IMR-90 (cell line): Measurements from ENCODE around the gene LIX1. TPM values are rescaled to one million over a fixed set of nuclear protein-coding genes. Genes with fewer than 3 reads are reported as not detected.

ENCODE experiments used
- ATAC-seq: fragments of 200-7000 bp; cut with Tn5 transposase; 2 replicates; pipeline ENCODE4 v1.9.1; 2020; ENCODE audit warnings: low read depth, mild to moderate bottlenecking, moderate library complexity
- BruUV-seq: library from RNA; stranded (reverse); fragments of 400-500 nt; replicated peaks from 2 replicates; lab custom pipeline; 2021; lab: Mats Ljungman, UMichigan
- CTCF ChIA-PET: fragments of 300-600 bp; formaldehyde crosslinking; extraction: SDS; loops from one replicate; lab custom pipeline; 2021; ENCODE audit warnings: antibody characterized with exemption; lab: Yijun Ruan, JAX
- POLR2A ChIA-PET: fragments of 300-600 bp; sonication (Branson Sonifier 250); formaldehyde crosslinking; loops from one replicate; lab custom pipeline; 2022; ENCODE audit warnings: antibody characterized with exemption; ENCODE audit not compliant: unreplicated experiment; lab: Charles Lee
- DNase-seq: peaks from one replicate; pipeline ENCODE4 v3.0.0; 2013
- H2AFZ ChIP-seq: replicated peaks from 2 replicates; pipeline ENCODE3; 2013; ENCODE audit warnings: low read length, mild to moderate bottlenecking; ENCODE audit not compliant: poor library complexity
- H2AK5ac ChIP-seq: 2 replicates; pipeline ENCODE4 v1.6.1; 2013; ENCODE audit warnings: low read depth, low read length, inconsistent platforms
- H2AK9ac ChIP-seq: replicated peaks from 2 replicates; pipeline ENCODE3; 2013; ENCODE audit warnings: mild to moderate bottlenecking, low read depth, low read length, moderate library complexity; ENCODE audit not compliant: poor library complexity
- H2BK120ac ChIP-seq: 2 replicates; pipeline ENCODE4 v1.6.1; 2013; ENCODE audit warnings: low read depth, low read length, inconsistent platforms
- H2BK15ac ChIP-seq: 3 replicates; pipeline ENCODE4 v1.6.1; 2013; ENCODE audit warnings: low read depth, low read length, inconsistent platforms
- H2BK20ac ChIP-seq: 2 replicates; pipeline ENCODE4 v1.6.1; 2013; ENCODE audit warnings: low read depth, mild to moderate bottlenecking, inconsistent platforms, low read length, moderate library complexity
- H2BK5ac ChIP-seq: 2 replicates; pipeline ENCODE4 v1.6.1; 2013; ENCODE audit warnings: mild to moderate bottlenecking, low read depth, low read length, inconsistent platforms; ENCODE audit not compliant: poor library complexity, severe bottlenecking
- H3K14ac ChIP-seq: replicated peaks from 2 replicates; pipeline ENCODE4 v1.6.1; 2013; ENCODE audit warnings: low read depth, low read length, inconsistent platforms
- H3K18ac ChIP-seq: 2 replicates; pipeline ENCODE4 v1.6.1; 2013; ENCODE audit warnings: low read depth, low read length, control low read depth
- H3K23ac ChIP-seq: 2 replicates; pipeline ENCODE4 v1.6.1; 2013; ENCODE audit warnings: low read depth, low read length, inconsistent platforms
- H3K27ac ChIP-seq: 2 replicates; pipeline ENCODE4 v1.5.1; 2013; ENCODE audit warnings: mild to moderate bottlenecking, control low read depth, low read length; ENCODE audit not compliant: insufficient read depth
- H3K27me3 ChIP-seq: 2 replicates; pipeline ENCODE4 v1.6.1; 2013; ENCODE audit warnings: low read length; ENCODE audit not compliant: control insufficient read depth, insufficient read depth
- H3K36me3 ChIP-seq: 2 replicates; pipeline ENCODE4 v1.6.1; 2013; ENCODE audit warnings: low read length, mixed read lengths; ENCODE audit not compliant: control insufficient read depth, insufficient read depth
- H3K4ac ChIP-seq: 2 replicates; pipeline ENCODE4 v1.6.1; 2013; ENCODE audit warnings: low read depth, low read length, inconsistent platforms
- H3K4me1 ChIP-seq: 2 replicates; pipeline ENCODE4 v1.6.1; 2013; ENCODE audit warnings: low read length, mixed read lengths; ENCODE audit not compliant: control insufficient read depth, insufficient read depth
- H3K4me2 ChIP-seq: 2 replicates; pipeline ENCODE4 v1.6.1; 2013; ENCODE audit warnings: low read depth, mild to moderate bottlenecking, control low read depth, low read length, moderate library complexity
- H3K4me3 ChIP-seq: 2 replicates; pipeline ENCODE4 v1.5.1; 2013; ENCODE audit warnings: low read depth, mild to moderate bottlenecking, control low read depth, low read length, moderate library complexity; ENCODE audit not compliant: insufficient read depth
- H3K56ac ChIP-seq: 2 replicates; pipeline ENCODE4 v1.6.1; 2013; ENCODE audit warnings: low read length, inconsistent platforms; ENCODE audit not compliant: insufficient read depth; ENCODE audit errors: extremely low read depth
- H3K79me1 ChIP-seq, 2 experiments: 2 replicates each; pipeline ENCODE4 v1.6.1; 2013; ENCODE audit warnings: low read length in 2 of 2, inconsistent platforms in 1 of 2, low read depth in 1 of 2
- H3K9ac ChIP-seq: 2 replicates; pipeline ENCODE4 v1.6.1; 2013; ENCODE audit warnings: low read depth, low read length, control low read depth
- H3K9me1 ChIP-seq: 2 replicates; pipeline ENCODE4 v1.6.1; 2013; ENCODE audit warnings: low read length, inconsistent platforms; ENCODE audit not compliant: insufficient read depth
- H3K9me3 ChIP-seq: 2 replicates; pipeline ENCODE4 v1.6.1; 2013; ENCODE audit warnings: low read length; ENCODE audit not compliant: control insufficient read depth, insufficient read depth
- H4K20me1 ChIP-seq: 2 replicates; pipeline ENCODE4 v1.6.1; 2013; ENCODE audit warnings: low read length, inconsistent platforms; ENCODE audit not compliant: insufficient read depth
- H4K5ac ChIP-seq: 2 replicates; pipeline ENCODE4 v1.6.1; 2013; ENCODE audit warnings: mild to moderate bottlenecking, low read depth, low read length, control low read depth
- H4K8ac ChIP-seq, 2 experiments: 2 replicates each; pipeline ENCODE4 v1.6.1; 2013; ENCODE audit warnings: low read depth in 2 of 2, low read length in 2 of 2, control low read depth in 1 of 2, inconsistent platforms in 1 of 2
- H4K91ac ChIP-seq: 2 replicates; pipeline ENCODE4 v1.6.1; 2013; ENCODE audit warnings: low read depth, low read length, inconsistent platforms; ENCODE audit not compliant: insufficient read depth
- MAFK ChIP-seq: IDR thresholded peaks from 2 replicates; pipeline ENCODE4 v1.6.1; 2012; ENCODE audit warnings: low read depth, low read length, improper control_type of control experiment
- RAD21 ChIP-seq: IDR thresholded peaks from 2 replicates; pipeline ENCODE4 v1.6.1; 2012; ENCODE audit warnings: low read length, improper control_type of control experiment
- SMC3 ChIP-seq: fragments of 150-350 bp; IDR thresholded peaks from 2 replicates; pipeline ENCODE4 v1.6.1; 2016; ENCODE audit warnings: low read depth, mild to moderate bottlenecking, antibody characterized with exemption, low read length, moderate library complexity
- WGBS, 2 experiments: methylation state at CpG; one replicate each; pipeline versions ENCODE4 v1.1.5 to v1.1.7; 2013; ENCODE audit warnings: missing lambda C conversion rate in 2 of 2; ENCODE audit not compliant: insufficient read length in 1 of 2; ENCODE audit errors: extremely low coverage in 2 of 2; 5-methylcytosine and 5-hydroxymethylcytosine counted together
- dilution Hi-C: fragments of 300-500 bp; cut with HindIII; formaldehyde crosslinking; loops from one replicate; pipeline ENCODE4 v1.14.3; 2018; ENCODE audit warnings: low sequenced_read_pairs; ENCODE audit not compliant: unreplicated experiment
- in situ Hi-C: fragments of 300-500 bp; cut with MboI; formaldehyde crosslinking; loops from 3 replicates; pipeline ENCODE4 v1.14.3; 2019; ENCODE audit warnings: low sequenced_read_pairs, inconsistent platforms, mixed read lengths
- intact Hi-C: fragments of 100-400 bp; cut with micrococcal nuclease; formaldehyde crosslinking; loops from 2 replicates; pipeline ENCODE4 v1.10.0; 2022
- polyA plus RNA-seq, 3 experiments: library from polyadenylated mRNA; depleted of rRNA; stranded (reverse); fragments of >200 nt; gene quantifications; 2 replicates each; pipeline ENCODE4 v1.2.3, GENCODE V29; 2012; ENCODE audit warnings: low replicate concordance in 1 of 3
- total RNA-seq: library from RNA; depleted of rRNA; stranded (reverse); fragments of >200 nt; gene quantifications from 2 replicates; pipeline ENCODE4 v1.2.3, GENCODE V29; 2012

Gene LIX1
- total and polyA plus RNA-seq, 2 of the 4 experiments (the other 2 are of a cell fraction): not detected

DNA sequence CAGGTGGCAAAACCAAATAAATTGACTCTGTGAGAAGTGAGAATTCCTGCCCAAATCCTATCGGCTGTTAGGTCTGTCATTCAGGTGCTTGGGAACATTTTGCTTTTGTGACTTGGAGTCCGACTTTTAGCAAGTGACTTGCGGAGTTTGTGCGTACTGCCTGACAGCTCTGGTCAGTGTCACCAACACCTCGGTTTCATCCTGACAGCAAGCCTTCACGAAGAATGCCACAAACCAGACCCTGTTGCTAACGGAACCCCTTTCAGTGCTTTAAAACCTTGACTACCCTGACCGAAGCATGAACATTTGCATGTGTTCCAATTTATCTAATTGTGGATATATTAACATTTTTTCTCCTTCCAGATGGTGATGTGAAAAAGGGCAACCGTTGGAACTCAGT, 26.5 kb downstream of the LIX1 start:
- Histone ChIP-seq H3K4me1 (no peaks in the 10 kb centered on the region), H2BK120ac (no peak overlapping the region), H2BK20ac (no peak overlapping the region), H3K79me1 (no peaks in the 10 kb centered on the region), H2AK5ac (no peak overlapping the region), H2AK9ac (no peak overlapping the region), H4K5ac (no peak overlapping the region), H3K9me1 (no peaks in the 10 kb centered on the region), H3K14ac (no peak overlapping the region), H3K4me2 (no peak overlapping the region), H3K4ac (no peak overlapping the region), H2BK15ac (no peak overlapping the region), H4K8ac (no peak overlapping the region), H2BK5ac (no peak overlapping the region), H3K56ac (no peak overlapping the region), H3K9me3 (no peaks in the 10 kb centered on the region), H2AFZ (no peak overlapping the region), H3K9ac (no peak overlapping the region), H3K18ac (no peak overlapping the region), H3K36me3 (no peaks in the 10 kb centered on the region), H3K23ac (no peak overlapping the region), H3K27ac (no peak overlapping the region), H4K91ac (no peak overlapping the region), H4K20me1 (no peaks in the 10 kb centered on the region), H3K27me3 (peaks cover 27% of the 10 kb centered on the region), H3K4me3 (no peak overlapping the region)
- intact Hi-C loops: no loop called here
- no CpG with 5 or more reads among the region's 9 CpGs for WGBS, 2 experiments
- dilution Hi-C loops: no loop called here
- BruUV-seq: no TSS peak
- ChIA-PET POLR2A (interaction anchor here (0.5 kb wide), 1 partner anchor 49 kb away, joined by 3 read pairs; no protein-coding TSS in a partner anchor), CTCF (no interaction called here)
- TF ChIP-seq RAD21: no peak
- TF ChIP-seq MAFK: no peak
- no peak for TF ChIP-seq SMC3
- in situ Hi-C loops: no loop called here
- DNase-seq (no peak), ATAC-seq (no peak)
